Lung (tissue), 12 donors: Measurements from ENCODE around the gene HDAC4. TPM values are rescaled to one million over a fixed set of nuclear protein-coding genes. Genes with fewer than 3 reads are reported as not detected.

Experiments
- ATAC-seq: fragments of 200-7000 bp; cut with Tn5 transposase; one replicate; pipeline ENCODE4 v1.9.1; 2020; ENCODE audit warnings: moderate number of reproducible peaks; ENCODE audit not compliant: insufficient read depth, low FRiP score
- DNase-seq, 3 donors: peaks; one replicate each; pipeline ENCODE4 v3.0.0-alpha.2; 2013 to 2017
- H3K27ac ChIP-seq, 2 donors: one replicate each; pipeline ENCODE4 v1.5.1; 2013; ENCODE audit warnings: mild to moderate bottlenecking in 2 of 2, moderate library complexity in 2 of 2, control low read depth in 1 of 2, inconsistent platforms in 1 of 2, low read depth in 1 of 2, low read length in 1 of 2
- H3K27me3 ChIP-seq, 3 donors: one replicate each; pipeline ENCODE4 v1.5.1; 2013; ENCODE audit warnings: low read length in 2 of 3; ENCODE audit not compliant: control insufficient read depth in 3 of 3, insufficient read depth in 3 of 3
- H3K36me3 ChIP-seq, 4 donors: one replicate each; pipeline ENCODE4 v1.5.1; 2013; ENCODE audit warnings: low read length in 4 of 4, mild to moderate bottlenecking in 1 of 4, moderate library complexity in 1 of 4; ENCODE audit not compliant: control insufficient read depth in 4 of 4, insufficient read depth in 4 of 4
- H3K4me1 ChIP-seq, 5 donors: one replicate each; pipeline ENCODE4 v1.5.1; 2013; ENCODE audit warnings: low read length in 5 of 5, mild to moderate bottlenecking in 2 of 5, moderate library complexity in 1 of 5; ENCODE audit not compliant: control insufficient read depth in 5 of 5, insufficient read depth in 5 of 5
- H3K4me3 ChIP-seq: one replicate; pipeline ENCODE4 v1.5.1; 2013; ENCODE audit warnings: mild to moderate bottlenecking, control low read depth, moderate library complexity
- H3K9ac ChIP-seq, 2 donors: one replicate each; pipeline ENCODE4 v1.5.1; 2013; ENCODE audit warnings: low read length in 2 of 2, control low read depth in 1 of 2; ENCODE audit not compliant: insufficient read depth in 1 of 2
- H3K9me3 ChIP-seq, 4 donors: one replicate each; pipeline ENCODE4 v1.5.1; 2013; ENCODE audit warnings: low read length in 3 of 4, mild to moderate bottlenecking in 1 of 4, moderate library complexity in 1 of 4; ENCODE audit not compliant: control insufficient read depth in 4 of 4, insufficient read depth in 3 of 4
- WGBS, 2 donors: extraction: QIAGEN DNeasy Blood & Tissue Kit; methylation state at CpG; one replicate each; pipeline ENCODE4 v1.1.7; 2013; 5-methylcytosine and 5-hydroxymethylcytosine counted together
- polyA plus RNA-seq, 2 donors: library from polyadenylated mRNA; stranded (reverse); fragments of 200-250 nt; gene quantifications; one replicate each; pipeline ENCODE4 v1.2.1, GENCODE V29; 2013
- total RNA-seq, 2 donors: library from RNA; depleted of rRNA in 1 of 2; stranded (reverse); fragments of >200 nt in 1 of 2; gene quantifications; one replicate each; pipeline ENCODE4 v1.2.1, GENCODE V29; 2014 to 2021
- TF ChIP-seq, protein P1 (sequence below): IDR thresholded peaks from 2 replicates; pipeline ENCODE4 v1.5.1; 2012; ENCODE audit warnings: mild to moderate bottlenecking; ENCODE audit errors: control extremely low read depth, extremely low read depth
- donor health status: control.
- donor health status: control.
- donor health status: Bipolar disorder and iron deficiency.
- donor health status: healthy.
- donor health status: DM: yes; HTN: yes; CAD: no.

HDAC4 gene
- total and polyA plus RNA-seq, 4 donors: 6.9 to 47.7 (median 20.7) TPM

DNA sequence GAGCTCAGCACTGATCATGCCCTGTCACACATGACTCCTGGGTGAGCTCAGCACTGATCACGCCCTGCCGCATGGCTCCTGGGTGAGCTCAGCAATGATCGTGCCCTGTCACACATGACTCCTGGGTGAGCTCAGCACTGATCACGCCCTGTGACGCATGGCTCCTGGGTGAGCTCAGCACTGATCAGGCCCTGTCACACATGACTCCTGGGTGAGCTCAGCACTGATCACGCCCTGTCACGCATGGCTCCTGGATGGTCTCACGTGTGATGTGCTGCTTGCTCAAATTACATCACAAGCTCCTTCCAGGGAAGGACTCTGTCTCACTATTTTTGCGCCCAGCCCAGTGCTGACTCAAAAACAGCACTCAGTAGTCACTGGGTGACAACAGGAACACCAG, 258.0 kb downstream of the HDAC4 start:
- DNase-seq: no peak
- H3K27ac ChIP-seq: no peak overlapping the region
- H3K4me3 ChIP-seq: no peak overlapping the region
- no peak for ATAC-seq
- WGBS, 2 donors: 96 to 98% methylated on average over 9 of the region's 9 CpGs
- TF ChIP-seq, protein P1, sequence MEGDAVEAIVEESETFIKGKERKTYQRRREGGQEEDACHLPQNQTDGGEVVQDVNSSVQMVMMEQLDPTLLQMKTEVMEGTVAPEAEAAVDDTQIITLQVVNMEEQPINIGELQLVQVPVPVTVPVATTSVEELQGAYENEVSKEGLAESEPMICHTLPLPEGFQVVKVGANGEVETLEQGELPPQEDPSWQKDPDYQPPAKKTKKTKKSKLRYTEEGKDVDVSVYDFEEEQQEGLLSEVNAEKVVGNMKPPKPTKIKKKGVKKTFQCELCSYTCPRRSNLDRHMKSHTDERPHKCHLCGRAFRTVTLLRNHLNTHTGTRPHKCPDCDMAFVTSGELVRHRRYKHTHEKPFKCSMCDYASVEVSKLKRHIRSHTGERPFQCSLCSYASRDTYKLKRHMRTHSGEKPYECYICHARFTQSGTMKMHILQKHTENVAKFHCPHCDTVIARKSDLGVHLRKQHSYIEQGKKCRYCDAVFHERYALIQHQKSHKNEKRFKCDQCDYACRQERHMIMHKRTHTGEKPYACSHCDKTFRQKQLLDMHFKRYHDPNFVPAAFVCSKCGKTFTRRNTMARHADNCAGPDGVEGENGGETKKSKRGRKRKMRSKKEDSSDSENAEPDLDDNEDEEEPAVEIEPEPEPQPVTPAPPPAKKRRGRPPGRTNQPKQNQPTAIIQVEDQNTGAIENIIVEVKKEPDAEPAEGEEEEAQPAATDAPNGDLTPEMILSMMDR: no peak
- peaks cover 2 to 35% (median 11%) of the 10 kb centered on the region in 4 donors for H3K36me3 ChIP-seq
- no peaks in the 10 kb centered on the region for H3K9me3 ChIP-seq
- H3K4me1 ChIP-seq: no peaks in the 10 kb centered on the region
- no peaks in the 10 kb centered on the region for H3K27me3 ChIP-seq
- H3K9ac ChIP-seq: no peak overlapping the region

DNA sequence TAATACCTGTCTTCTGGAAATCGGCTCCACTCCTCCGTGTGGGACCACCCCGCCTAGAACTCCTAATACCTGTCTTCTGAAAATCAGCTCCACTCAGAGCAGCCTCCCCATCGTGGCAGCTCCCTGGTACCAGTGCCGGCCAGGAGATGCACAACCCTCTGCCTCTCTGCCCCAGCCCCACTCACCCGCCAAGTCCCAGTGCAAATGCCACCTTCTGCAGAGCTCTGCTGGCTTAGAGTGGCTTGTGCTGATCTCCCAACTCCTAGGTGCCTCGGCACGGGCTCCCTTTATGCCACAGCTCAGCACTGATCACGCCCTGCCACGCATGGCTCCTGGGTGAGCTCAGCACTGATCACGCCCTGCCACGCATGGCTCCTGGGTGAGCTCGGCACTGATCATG, 258.5 kb downstream of the HDAC4 start:
- H3K27me3 ChIP-seq: no peaks in the 10 kb centered on the region
- H3K4me1 ChIP-seq: no peaks in the 10 kb centered on the region
- no peaks in the 10 kb centered on the region for H3K9me3 ChIP-seq
- whole genome bisulfite sequencing, 2 donors: 96 to 98% methylated on average over 13 of the region's 13 CpGs
- H3K4me3 ChIP-seq: no peak overlapping the region
- no peak overlapping the region for H3K27ac ChIP-seq
- no peak for DNase-seq
- TF ChIP-seq, protein P1: no peak
- no peak for ATAC-seq
- peaks cover 2 to 32% (median 11%) of the 10 kb centered on the region in 4 donors for H3K36me3 ChIP-seq
- H3K9ac ChIP-seq: no peak overlapping the region

- H3K27me3 ChIP-seq: no peaks in the 10 kb centered on the region
- DNase-seq (no peak), ATAC-seq (no peak)
- H3K9me3 ChIP-seq: no peaks in the 10 kb centered on the region
- no peaks in the 10 kb centered on the region for H3K4me1 ChIP-seq
- 95 to 97% methylated on average over 14 of the region's 14 CpGs for WGBS, 2 donors
- no peak overlapping the region for H3K27ac ChIP-seq
- no peak overlapping the region for H3K4me3 ChIP-seq
- H3K9ac ChIP-seq: no peak overlapping the region
- TF ChIP-seq, protein P1: no peak
- H3K36me3 ChIP-seq: peaks cover 2 to 36% (median 15%) of the 10 kb centered on the region in 4 donors
Observed at GRCh38 chr2:239141021-239141760, 259.6 kb downstream of the HDAC4 start.
